OCI-LY7 (cell line): Measurements from ENCODE around the gene TTI1. TPM values are rescaled to one million over a fixed set of nuclear protein-coding genes. Genes with fewer than 3 reads are reported as not detected.

ENCODE experiments used
- BruUV-seq: library from RNA; stranded (reverse); fragments of 400-500 nt; replicated peaks from 2 replicates; lab custom pipeline; 2021; lab: Mats Ljungman, UMichigan
- CTCF ChIA-PET: fragments of 300-600 bp; sonication (Branson Sonifier 250); formaldehyde crosslinking; loops from one replicate; lab custom pipeline; 2022; ENCODE audit warnings: antibody characterized with exemption; ENCODE audit not compliant: unreplicated experiment; lab: Charles Lee
- POLR2A ChIA-PET: fragments of 300-600 bp; sonication (Branson Sonifier 250); formaldehyde crosslinking; loops from one replicate; lab custom pipeline; 2022; ENCODE audit warnings: antibody characterized with exemption; lab: Charles Lee
- DNase-seq: peaks from one replicate; pipeline ENCODE4 v3.0.0-alpha.2; 2015; ENCODE audit warnings: low spot score
- H2AFZ ChIP-seq: fragments of 200-600 bp; sonication (generic), shearing (Covaris generic); 2 replicates; pipeline ENCODE4 v1.6.1; 2014; ENCODE audit warnings: mild to moderate bottlenecking, antibody characterized with exemption, low read length, moderate library complexity
- H3K27ac ChIP-seq: fragments of 200-600 bp; sonication (generic); 2 replicates; pipeline ENCODE4 v1.5.1; 2014; ENCODE audit warnings: mixed run types, low read depth, mild to moderate bottlenecking, moderate library complexity, low read length, inconsistent platforms; ENCODE audit not compliant: poor library complexity, severe bottlenecking
- H3K36me3 ChIP-seq: fragments of 200-600 bp; sonication (generic); 2 replicates; pipeline ENCODE4 v1.6.1; 2014; ENCODE audit warnings: mild to moderate bottlenecking, antibody characterized with exemption, low read length, moderate library complexity, mixed read lengths; ENCODE audit not compliant: insufficient read depth
- H3K4me1 ChIP-seq: fragments of 200-600 bp; sonication (generic); 2 replicates; pipeline ENCODE4 v1.5.1; 2014; ENCODE audit warnings: mild to moderate bottlenecking, low read length; ENCODE audit not compliant: insufficient read depth, poor library complexity, severe bottlenecking
- H3K4me2 ChIP-seq: fragments of 200-600 bp; sonication (generic); 2 replicates; pipeline ENCODE4 v1.6.1; 2014; ENCODE audit warnings: mild to moderate bottlenecking, low read length
- H3K4me3 ChIP-seq: fragments of 200-600 bp; sonication (generic); 2 replicates; pipeline ENCODE4 v1.5.1; 2014; ENCODE audit warnings: mild to moderate bottlenecking, low read depth, low read length; ENCODE audit not compliant: poor library complexity, severe bottlenecking
- H3K79me2 ChIP-seq: fragments of 200-600 bp; sonication (generic); 2 replicates; pipeline ENCODE4 v1.6.1; 2016; ENCODE audit warnings: low read depth, mild to moderate bottlenecking, low read length, moderate library complexity, mixed read lengths; ENCODE audit not compliant: insufficient read depth
- H3K9me2 ChIP-seq: fragments of 200-600 bp; sonication (generic); 2 replicates; pipeline ENCODE4 v1.6.1; 2016; ENCODE audit warnings: mild to moderate bottlenecking, low read length, mixed read lengths; ENCODE audit not compliant: insufficient read depth
- H3K9me3 ChIP-seq: fragments of 200-600 bp; sonication (generic); 2 replicates; pipeline ENCODE4 v1.6.1; 2014; ENCODE audit warnings: mild to moderate bottlenecking, mixed run types, low read length, mixed read lengths
- H4K20me1 ChIP-seq: fragments of 200-600 bp; sonication (generic); 2 replicates; pipeline ENCODE4 v1.6.1; 2014; ENCODE audit warnings: mild to moderate bottlenecking, antibody characterized with exemption, low read length, moderate library complexity, mixed read lengths; ENCODE audit not compliant: insufficient read depth
- EZH2phosphoT487 ChIP-seq: fragments of 200-600 bp; sonication (generic); IDR thresholded peaks from 2 replicates; pipeline ENCODE4 v1.6.1; 2018; ENCODE audit warnings: low read depth, borderline replicate concordance, mild to moderate bottlenecking, mixed run types, antibody characterized with exemption, low read length, moderate library complexity, mixed read lengths
- intact Hi-C: fragments of 100-400 bp; cut with micrococcal nuclease; formaldehyde crosslinking; loops from one replicate; pipeline ENCODE4 v1.10.0; 2022; ENCODE audit not compliant: unreplicated experiment
- total RNA-seq, 2 experiments: library from RNA; depleted of rRNA in 1 of 2; stranded (reverse); fragments of >200 nt in 1 of 2; shearing (Covaris generic) in 1 of 2; gene quantifications; 2 replicates each; pipeline ENCODE4 v1.2.3, GENCODE V29; 2014 to 2022
- TF ChIP-seq, protein P1 (sequence below): fragments of 200-600 bp; sonication (generic); conservative IDR thresholded peaks from 2 replicates; pipeline ENCODE4 v1.5.1; 2014; ENCODE audit warnings: mild to moderate bottlenecking, antibody characterized with exemption, low read length, moderate library complexity, mixed read lengths

TTI1 gene
- total RNA-seq, 2 experiments from 2014 or later, result 22.4 to 28.7 TPM

DNA sequence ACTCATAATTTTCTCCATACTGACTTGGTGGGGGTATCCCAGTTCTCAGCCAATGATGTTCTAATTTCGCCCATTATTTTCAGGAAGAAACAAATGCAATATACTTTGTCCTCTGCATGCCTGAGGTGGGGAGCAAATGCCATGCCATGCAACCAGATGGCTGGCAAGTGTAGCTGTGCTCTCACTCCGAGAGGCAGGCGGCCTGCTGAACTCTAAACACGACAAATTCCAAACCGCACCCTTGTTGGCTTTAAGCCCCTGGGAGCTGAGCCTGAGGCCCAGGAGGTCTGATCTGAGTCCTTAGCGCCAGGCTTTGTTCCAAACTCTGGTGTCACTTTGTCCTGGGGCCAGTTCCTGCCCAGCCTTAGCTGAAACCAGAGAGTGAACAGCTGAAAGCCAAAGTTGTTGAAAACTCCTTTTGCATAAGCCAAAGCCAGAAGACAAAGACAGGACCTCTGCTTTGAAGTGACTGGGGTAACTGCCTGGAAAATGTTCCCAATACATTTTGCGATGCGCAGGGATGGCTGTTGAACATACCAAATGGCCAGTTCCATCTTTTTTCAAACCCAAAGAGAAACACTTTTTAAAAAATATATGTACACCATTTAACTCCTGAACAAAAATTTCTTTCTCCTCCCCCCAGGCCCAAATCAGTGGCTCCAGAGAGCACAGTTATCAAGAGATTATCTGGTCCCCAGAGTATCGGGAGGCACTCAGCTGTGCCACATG is 46.2 kb downstream of the TTI1 start:
- H3K4me3 ChIP-seq, result no peak overlapping the region
- H3K27ac ChIP-seq, result no peak overlapping the region
- CTCF ChIA-PET, result no interaction called here
- TF ChIP-seq EZH2phosphoT487, result no peak
- TF ChIP-seq, protein P1, sequence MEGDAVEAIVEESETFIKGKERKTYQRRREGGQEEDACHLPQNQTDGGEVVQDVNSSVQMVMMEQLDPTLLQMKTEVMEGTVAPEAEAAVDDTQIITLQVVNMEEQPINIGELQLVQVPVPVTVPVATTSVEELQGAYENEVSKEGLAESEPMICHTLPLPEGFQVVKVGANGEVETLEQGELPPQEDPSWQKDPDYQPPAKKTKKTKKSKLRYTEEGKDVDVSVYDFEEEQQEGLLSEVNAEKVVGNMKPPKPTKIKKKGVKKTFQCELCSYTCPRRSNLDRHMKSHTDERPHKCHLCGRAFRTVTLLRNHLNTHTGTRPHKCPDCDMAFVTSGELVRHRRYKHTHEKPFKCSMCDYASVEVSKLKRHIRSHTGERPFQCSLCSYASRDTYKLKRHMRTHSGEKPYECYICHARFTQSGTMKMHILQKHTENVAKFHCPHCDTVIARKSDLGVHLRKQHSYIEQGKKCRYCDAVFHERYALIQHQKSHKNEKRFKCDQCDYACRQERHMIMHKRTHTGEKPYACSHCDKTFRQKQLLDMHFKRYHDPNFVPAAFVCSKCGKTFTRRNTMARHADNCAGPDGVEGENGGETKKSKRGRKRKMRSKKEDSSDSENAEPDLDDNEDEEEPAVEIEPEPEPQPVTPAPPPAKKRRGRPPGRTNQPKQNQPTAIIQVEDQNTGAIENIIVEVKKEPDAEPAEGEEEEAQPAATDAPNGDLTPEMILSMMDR, result no peak
- no peaks in the 10 kb centered on the region for H3K9me3 ChIP-seq
- BruUV-seq, result no TSS peak
- H2AFZ ChIP-seq, result no peak overlapping the region
- no peak for DNase-seq
- no peaks in the 10 kb centered on the region for H3K79me2 ChIP-seq
- H4K20me1 ChIP-seq, result no peaks in the 10 kb centered on the region
- intact Hi-C loops, result no loop called here
- H3K4me2 ChIP-seq, result no peak overlapping the region
- H3K9me2 ChIP-seq, result no peaks in the 10 kb centered on the region
- peaks cover 49% of the 10 kb centered on the region; the same call in 1 of the 2 replicates for H3K36me3 ChIP-seq
- H3K4me1 ChIP-seq, result peaks cover 19% of the 10 kb centered on the region
- POLR2A ChIA-PET, result interaction anchor here (0.6 kb wide), 1 partner anchor 9 kb away, joined by 3 read pairs; no protein-coding TSS in a partner anchor

DNA sequence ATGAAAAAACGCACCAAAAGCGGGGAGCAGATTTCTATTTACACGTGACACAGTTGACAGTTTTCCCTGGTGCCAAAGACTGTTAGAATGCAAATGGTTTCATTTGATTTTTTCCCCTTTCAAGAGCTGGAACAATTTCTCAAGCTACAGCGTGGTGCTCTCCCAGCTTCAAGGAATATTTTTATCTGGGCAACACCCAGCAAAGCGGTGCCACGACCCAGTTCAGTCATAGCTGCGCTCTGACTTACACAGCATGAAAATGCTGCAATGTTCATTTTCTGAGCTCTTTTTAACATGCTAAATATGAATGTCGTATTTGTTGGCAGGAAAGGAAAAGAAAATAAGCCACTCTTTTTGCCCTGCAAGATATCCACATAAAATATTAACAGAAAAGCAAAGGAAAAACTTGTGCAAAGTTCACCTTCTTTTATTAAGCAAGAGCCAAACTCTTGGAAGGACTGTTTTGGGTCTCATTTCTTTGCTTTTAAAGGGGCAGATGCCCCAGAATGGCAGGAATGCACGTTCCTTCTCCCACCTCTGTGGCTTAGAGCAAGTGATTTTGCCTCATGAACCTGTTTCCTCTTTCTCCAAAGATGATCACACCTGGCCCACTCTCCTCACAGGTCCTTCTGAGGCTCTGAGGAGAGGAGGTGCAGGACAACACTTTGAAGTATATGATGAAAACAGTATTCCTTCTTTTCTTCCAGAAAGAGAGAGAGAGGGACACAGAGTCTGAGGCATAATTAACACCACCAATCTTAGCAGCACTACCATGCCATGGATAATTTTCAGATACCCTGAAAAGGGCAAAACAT is 47.0 kb downstream of the TTI1 start:
- CTCF ChIA-PET, result no interaction called here
- Histone ChIP-seq H3K4me2 (no peak overlapping the region), H3K36me3 (peaks cover 42% of the 10 kb centered on the region; the same call in 1 of the 2 replicates), H3K4me1 (peaks cover 18% of the 10 kb centered on the region), H3K9me2 (no peaks in the 10 kb centered on the region), H3K4me3 (no peak overlapping the region), H3K9me3 (no peaks in the 10 kb centered on the region), H2AFZ (no peak overlapping the region), H4K20me1 (no peaks in the 10 kb centered on the region), H3K79me2 (no peaks in the 10 kb centered on the region), H3K27ac (no peak overlapping the region)
- POLR2A ChIA-PET, result interaction anchor here (0.6 to 0.7 kb wide), 3 partner anchors 8 to 858 kb away, joined by 3 read pairs; no protein-coding TSS in a partner anchor
- intact Hi-C loops, result no loop called here
- no TSS peak for BruUV-seq
- TF ChIP-seq, protein P1, result no peak
- TF ChIP-seq EZH2phosphoT487, result no peak
- DNase-seq, result no peak
